ENCODE data around the gene UQCR10.
A peak's percentile ranks its signal among the peaks of the same experiment; 100 is the strongest.

Gene UQCR10

DNA sequence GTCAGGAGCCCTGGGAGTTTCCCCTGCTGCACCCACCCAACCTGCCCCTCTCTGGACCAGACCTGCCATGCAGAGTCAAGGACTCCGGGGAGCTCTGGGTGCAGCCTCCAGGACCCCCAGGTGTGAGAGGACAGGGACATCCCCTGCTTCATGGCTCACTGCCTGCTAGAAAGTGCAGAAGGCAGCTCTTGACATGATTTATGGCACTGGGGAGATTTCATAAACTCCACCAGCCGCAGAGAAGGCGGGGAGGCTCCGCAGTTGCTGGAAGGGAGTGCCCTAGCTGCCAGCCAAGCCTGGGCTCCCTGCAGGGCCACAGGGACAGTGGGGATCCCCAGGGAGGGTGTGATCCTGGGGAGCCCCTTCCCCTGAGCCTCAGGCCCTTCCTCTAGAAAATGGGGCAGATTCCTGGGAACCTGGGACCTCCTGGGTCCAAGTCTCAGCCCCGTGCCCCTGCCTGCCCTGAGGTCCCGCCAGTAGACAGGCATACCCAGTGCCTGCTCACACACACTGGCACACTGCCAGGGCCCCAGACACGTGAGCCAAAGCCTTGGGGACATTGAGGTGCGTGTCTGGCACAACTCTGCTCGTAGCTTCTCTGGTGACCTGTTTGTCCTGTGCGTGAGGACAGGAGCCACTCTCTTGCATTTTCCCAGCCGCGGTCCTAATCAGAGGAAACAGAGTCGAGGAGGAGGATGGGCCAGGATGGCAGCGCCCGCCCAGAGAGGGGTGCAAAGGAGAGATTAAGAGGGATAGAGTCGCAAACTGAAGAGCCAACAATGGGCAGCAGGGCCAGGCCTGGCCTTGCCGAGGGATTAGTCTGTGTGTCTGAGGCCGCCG lies 33.6 kb upstream of the UQCR10 start:
- Histone ChIP-seq H3K4me1 (ENCODE audit: low read length) (peaks cover 17% of the 10 kb centered on the region), H3K79me2 (ENCODE audit: low read length) (no peaks in the 10 kb centered on the region), H3K9me3 (ENCODE audit: insufficient read depth, low read length) (no peaks in the 10 kb centered on the region), H4K20me1 (ENCODE audit: insufficient read depth, low read length) (no peaks in the 10 kb centered on the region), H3K4me2 (ENCODE audit: low read length) (peak overlapping the region; percentile 13; the same call in 1 of the 2 replicates), H2AFZ (ENCODE audit: low read depth, low read length) (no peak overlapping the region), H3K27me3 (ENCODE audit: low read depth, low read length) (no peaks in the 10 kb centered on the region), H3K36me3 (replicated peaks; ENCODE audit: low read depth, low read length) (no peaks in the 10 kb centered on the region), H3K9ac (ENCODE audit: low read length) (no peak overlapping the region), H3K27ac (ENCODE audit: low read length) (no peak overlapping the region), H3K4me3 (ENCODE audit: low read length) (no peak overlapping the region)
- TF ChIP-seq EZH2phosphoT487 (IDR thresholded peaks at IDR 0.05; ENCODE audit: low read depth), result no peak
- TF ChIP-seq, protein P1, sequence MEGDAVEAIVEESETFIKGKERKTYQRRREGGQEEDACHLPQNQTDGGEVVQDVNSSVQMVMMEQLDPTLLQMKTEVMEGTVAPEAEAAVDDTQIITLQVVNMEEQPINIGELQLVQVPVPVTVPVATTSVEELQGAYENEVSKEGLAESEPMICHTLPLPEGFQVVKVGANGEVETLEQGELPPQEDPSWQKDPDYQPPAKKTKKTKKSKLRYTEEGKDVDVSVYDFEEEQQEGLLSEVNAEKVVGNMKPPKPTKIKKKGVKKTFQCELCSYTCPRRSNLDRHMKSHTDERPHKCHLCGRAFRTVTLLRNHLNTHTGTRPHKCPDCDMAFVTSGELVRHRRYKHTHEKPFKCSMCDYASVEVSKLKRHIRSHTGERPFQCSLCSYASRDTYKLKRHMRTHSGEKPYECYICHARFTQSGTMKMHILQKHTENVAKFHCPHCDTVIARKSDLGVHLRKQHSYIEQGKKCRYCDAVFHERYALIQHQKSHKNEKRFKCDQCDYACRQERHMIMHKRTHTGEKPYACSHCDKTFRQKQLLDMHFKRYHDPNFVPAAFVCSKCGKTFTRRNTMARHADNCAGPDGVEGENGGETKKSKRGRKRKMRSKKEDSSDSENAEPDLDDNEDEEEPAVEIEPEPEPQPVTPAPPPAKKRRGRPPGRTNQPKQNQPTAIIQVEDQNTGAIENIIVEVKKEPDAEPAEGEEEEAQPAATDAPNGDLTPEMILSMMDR (IDR thresholded peaks at IDR 0.05; ENCODE audit: low read depth, low read length), result no peak

GRCh38 chr22:29734406-29734805 lies 32.8 kb upstream of the UQCR10 start:
- no peak overlapping the region for H3K9ac ChIP-seq (ENCODE audit: low read length)
- peaks cover 17% of the 10 kb centered on the region for H3K4me1 ChIP-seq (ENCODE audit: low read length)
- no peak overlapping the region for H2AFZ ChIP-seq (ENCODE audit: low read depth, low read length)
- H3K4me2 ChIP-seq (ENCODE audit: low read length), result no peak overlapping the region
- TF ChIP-seq EZH2phosphoT487 (IDR thresholded peaks at IDR 0.05; ENCODE audit: low read depth), result no peak
- TF ChIP-seq, protein P1 (IDR thresholded peaks at IDR 0.05; ENCODE audit: low read depth, low read length), result no peak
- no peak overlapping the region for H3K27ac ChIP-seq (ENCODE audit: low read length)
- no peaks in the 10 kb centered on the region for H4K20me1 ChIP-seq (ENCODE audit: insufficient read depth, low read length)
- no peak overlapping the region for H3K4me3 ChIP-seq (ENCODE audit: low read length)
- no peaks in the 10 kb centered on the region for H3K9me3 ChIP-seq (ENCODE audit: insufficient read depth, low read length)
- H3K27me3 ChIP-seq (ENCODE audit: low read depth, low read length), result no peaks in the 10 kb centered on the region
- H3K36me3 ChIP-seq (replicated peaks; ENCODE audit: low read depth, low read length), result no peaks in the 10 kb centered on the region
- no peaks in the 10 kb centered on the region for H3K79me2 ChIP-seq (ENCODE audit: low read length)

DNA sequence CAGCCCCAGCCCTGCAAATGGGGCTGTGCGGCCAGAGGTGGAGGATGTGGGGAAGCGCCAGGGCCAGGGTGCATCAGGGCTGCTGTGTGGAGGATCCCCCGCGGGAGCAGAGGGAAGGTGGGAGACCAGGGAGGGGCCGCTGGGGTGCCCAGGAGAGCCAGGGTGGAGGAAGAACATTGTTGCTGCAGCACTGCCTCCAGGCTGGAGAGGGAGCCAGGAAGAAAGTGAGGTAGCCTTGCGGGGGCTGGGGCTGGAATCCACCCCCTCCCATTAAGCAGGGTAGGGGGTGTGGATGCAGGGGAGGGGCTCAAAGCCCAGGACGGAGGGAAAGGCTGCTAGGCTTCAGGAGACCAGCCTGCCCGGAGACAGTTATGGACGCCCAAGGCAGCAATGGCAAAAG lies 32.3 kb upstream of the UQCR10 start:
- Histone ChIP-seq H3K9me3 (ENCODE audit: insufficient read depth, low read length) (no peaks in the 10 kb centered on the region), H3K27ac (ENCODE audit: low read length) (no peak overlapping the region), H3K36me3 (replicated peaks; ENCODE audit: low read depth, low read length) (no peaks in the 10 kb centered on the region), H3K4me2 (ENCODE audit: low read length) (no peak overlapping the region), H2AFZ (ENCODE audit: low read depth, low read length) (no peak overlapping the region), H4K20me1 (ENCODE audit: insufficient read depth, low read length) (no peaks in the 10 kb centered on the region), H3K4me3 (ENCODE audit: low read length) (no peak overlapping the region), H3K79me2 (ENCODE audit: low read length) (no peaks in the 10 kb centered on the region), H3K9ac (ENCODE audit: low read length) (no peak overlapping the region), H3K27me3 (ENCODE audit: low read depth, low read length) (no peaks in the 10 kb centered on the region), H3K4me1 (ENCODE audit: low read length) (peaks cover 17% of the 10 kb centered on the region)
- TF ChIP-seq, protein P1 (IDR thresholded peaks at IDR 0.05; ENCODE audit: low read depth, low read length), result no peak
- TF ChIP-seq EZH2phosphoT487 (IDR thresholded peaks at IDR 0.05; ENCODE audit: low read depth), result no peak

DNA sequence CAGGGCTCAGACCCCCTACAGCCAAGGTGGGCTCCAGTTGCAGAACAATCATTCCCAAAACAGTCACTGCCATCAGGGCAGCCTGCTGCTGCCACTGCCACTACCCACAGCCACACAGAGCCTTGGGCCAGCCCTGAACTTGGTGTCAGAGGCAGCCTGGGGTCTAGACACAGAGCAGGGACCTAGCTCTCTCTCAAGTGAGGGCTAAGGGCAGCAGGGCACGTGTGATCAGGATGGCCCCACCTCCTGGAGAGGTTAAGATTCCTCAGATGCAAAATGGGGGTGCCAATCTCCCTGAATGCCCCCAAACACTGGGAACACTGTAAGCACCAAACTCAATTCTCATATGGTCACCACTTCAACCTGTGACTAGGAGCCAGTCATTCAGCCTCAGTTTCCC lies 31.8 kb upstream of the UQCR10 start:
- Histone ChIP-seq H3K79me2 (ENCODE audit: low read length) (no peaks in the 10 kb centered on the region), H3K9ac (ENCODE audit: low read length) (no peak overlapping the region), H3K4me1 (ENCODE audit: low read length) (peaks cover 17% of the 10 kb centered on the region), H2AFZ (ENCODE audit: low read depth, low read length) (no peak overlapping the region), H3K4me3 (ENCODE audit: low read length) (no peak overlapping the region), H3K4me2 (ENCODE audit: low read length) (no peak overlapping the region), H3K9me3 (ENCODE audit: insufficient read depth, low read length) (no peaks in the 10 kb centered on the region), H3K36me3 (replicated peaks; ENCODE audit: low read depth, low read length) (no peaks in the 10 kb centered on the region), H3K27ac (ENCODE audit: low read length) (no peak overlapping the region), H4K20me1 (ENCODE audit: insufficient read depth, low read length) (no peaks in the 10 kb centered on the region), H3K27me3 (ENCODE audit: low read depth, low read length) (no peaks in the 10 kb centered on the region)
- no peak for TF ChIP-seq EZH2phosphoT487 (IDR thresholded peaks at IDR 0.05; ENCODE audit: low read depth)
- TF ChIP-seq, protein P1 (IDR thresholded peaks at IDR 0.05; ENCODE audit: low read depth, low read length), result no peak
